ENCODE measurements around the gene SPINK1.

DNA sequence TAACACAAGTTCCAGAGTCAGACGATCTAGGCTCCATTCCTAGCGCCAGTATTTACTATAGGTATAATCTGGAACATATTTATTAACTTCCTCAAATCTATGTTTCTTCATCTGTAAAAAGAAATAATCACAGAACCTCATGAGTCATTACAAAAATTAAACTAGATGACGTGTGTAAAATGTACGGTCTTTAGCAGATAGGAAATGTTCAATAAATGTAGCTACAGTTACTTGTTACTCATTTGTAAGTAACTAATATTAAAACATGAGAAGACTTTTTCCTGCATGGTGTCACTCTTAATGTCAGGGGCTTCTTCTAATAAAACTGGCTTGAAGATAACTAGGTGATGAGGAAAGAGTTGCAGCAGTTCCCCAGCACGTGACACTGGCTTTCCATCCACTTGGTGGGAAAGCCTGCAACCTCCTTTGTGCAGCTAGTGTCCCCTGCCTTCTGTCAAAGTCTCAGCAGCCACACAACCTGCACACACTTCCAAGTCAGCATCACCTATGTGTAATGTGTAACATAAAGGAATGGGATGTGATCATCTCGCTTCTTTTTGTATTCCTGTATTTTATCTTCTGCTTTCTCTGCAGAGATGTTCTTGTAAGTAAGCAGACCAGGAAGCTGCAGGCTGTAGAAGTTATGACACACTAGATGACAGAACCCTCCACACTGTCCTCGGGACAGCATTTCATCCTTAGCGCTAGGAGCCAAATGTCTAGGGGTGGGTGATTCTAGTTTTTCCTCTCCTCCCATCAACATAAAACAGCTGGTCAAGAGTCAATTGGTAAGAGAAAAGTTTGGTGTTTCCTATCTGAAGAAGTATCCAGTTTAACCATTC, 47.1 kb downstream of the SPINK1 start:
- TF ChIP-seq TARDBP (IDR thresholded peaks at IDR 0.05) (no peak), CTBP1 (IDR thresholded peaks at IDR 0.05; ENCODE audit: borderline replicate concordance) (no peak), BHLHE40 (IDR thresholded peaks at IDR 0.05; ENCODE audit: borderline replicate concordance) (no peak), FOXK2 (IDR thresholded peaks at IDR 0.05) (no peak), SUZ12 (IDR thresholded peaks at IDR 0.05) (no peak), HDGF (IDR thresholded peaks at IDR 0.05; ENCODE audit: borderline replicate concordance) (no peak), LEF1 (IDR thresholded peaks at IDR 0.05; ENCODE audit: borderline replicate concordance) (no peak), ARNT (IDR thresholded peaks at IDR 0.05) (no peak), SP1 (IDR thresholded peaks at IDR 0.05) (no peak), ZNF384 (IDR thresholded peaks at IDR 0.05) (no peak), FOXM1 (IDR thresholded peaks at IDR 0.05; ENCODE audit: borderline replicate concordance) (no peak), NFRKB (IDR thresholded peaks at IDR 0.05) (no peak)
- TF ChIP-seq, protein P1, sequence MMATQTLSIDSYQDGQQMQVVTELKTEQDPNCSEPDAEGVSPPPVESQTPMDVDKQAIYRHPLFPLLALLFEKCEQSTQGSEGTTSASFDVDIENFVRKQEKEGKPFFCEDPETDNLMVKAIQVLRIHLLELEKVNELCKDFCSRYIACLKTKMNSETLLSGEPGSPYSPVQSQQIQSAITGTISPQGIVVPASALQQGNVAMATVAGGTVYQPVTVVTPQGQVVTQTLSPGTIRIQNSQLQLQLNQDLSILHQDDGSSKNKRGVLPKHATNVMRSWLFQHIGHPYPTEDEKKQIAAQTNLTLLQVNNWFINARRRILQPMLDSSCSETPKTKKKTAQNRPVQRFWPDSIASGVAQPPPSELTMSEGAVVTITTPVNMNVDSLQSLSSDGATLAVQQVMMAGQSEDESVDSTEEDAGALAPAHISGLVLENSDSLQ (IDR thresholded peaks at IDR 0.05), result no peak
